ENCODE measurements around the gene CLEC14A.

CLEC14A gene, protein sequence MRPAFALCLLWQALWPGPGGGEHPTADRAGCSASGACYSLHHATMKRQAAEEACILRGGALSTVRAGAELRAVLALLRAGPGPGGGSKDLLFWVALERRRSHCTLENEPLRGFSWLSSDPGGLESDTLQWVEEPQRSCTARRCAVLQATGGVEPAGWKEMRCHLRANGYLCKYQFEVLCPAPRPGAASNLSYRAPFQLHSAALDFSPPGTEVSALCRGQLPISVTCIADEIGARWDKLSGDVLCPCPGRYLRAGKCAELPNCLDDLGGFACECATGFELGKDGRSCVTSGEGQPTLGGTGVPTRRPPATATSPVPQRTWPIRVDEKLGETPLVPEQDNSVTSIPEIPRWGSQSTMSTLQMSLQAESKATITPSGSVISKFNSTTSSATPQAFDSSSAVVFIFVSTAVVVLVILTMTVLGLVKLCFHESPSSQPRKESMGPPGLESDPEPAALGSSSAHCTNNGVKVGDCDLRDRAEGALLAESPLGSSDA

GRCh38 chr14:38255673-38256532 is at the start of gene CLEC14A:
Gene CLEC14A (minus strand): TSS chr14:38256093. CDS start chr14:38256022, 71 bp downstream.
- no peak for DNase-seq (ENCODE audit: low read depth)

DNA sequence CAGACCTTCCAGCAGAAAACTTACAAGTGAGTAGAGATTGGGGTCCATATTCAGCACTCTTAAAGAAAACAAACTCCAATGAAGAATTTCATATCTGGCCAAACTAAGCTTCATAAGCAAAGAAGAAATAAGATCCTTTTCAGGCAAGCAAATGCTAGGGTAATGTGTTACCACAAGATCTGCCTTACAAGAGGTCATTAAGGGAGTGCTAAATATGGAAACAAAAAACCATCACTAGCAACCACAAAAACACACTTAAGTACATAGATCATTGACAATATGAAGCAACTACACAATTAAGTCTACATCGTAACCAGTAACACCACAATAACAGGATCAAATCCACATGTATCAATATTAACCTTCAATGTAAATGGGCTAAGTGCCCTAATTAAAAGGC is 47.1 kb upstream of the CLEC14A start:
- no peak for DNase-seq (ENCODE audit: low read depth)

DNA sequence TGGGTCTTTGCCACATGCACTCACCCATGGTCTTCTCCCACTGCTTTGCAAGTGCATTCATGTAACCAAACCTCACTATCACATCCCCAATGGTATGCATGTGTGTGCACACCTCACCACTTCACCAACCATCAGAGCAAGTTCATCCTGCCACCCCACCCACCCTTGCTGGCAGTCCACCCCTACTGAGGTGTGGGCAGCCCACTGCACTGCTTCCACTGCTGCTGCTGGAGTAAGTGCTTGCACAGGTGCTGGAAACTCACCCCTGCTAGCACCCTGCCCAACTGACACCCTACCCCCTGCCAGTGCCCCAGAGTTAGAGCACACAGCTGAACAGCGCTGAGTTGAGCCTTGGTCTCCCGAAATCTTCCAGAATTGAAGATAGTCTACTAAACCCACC is 46.1 kb upstream of the CLEC14A start:
- DNase-seq (ENCODE audit: low read depth), result no peak

DNA sequence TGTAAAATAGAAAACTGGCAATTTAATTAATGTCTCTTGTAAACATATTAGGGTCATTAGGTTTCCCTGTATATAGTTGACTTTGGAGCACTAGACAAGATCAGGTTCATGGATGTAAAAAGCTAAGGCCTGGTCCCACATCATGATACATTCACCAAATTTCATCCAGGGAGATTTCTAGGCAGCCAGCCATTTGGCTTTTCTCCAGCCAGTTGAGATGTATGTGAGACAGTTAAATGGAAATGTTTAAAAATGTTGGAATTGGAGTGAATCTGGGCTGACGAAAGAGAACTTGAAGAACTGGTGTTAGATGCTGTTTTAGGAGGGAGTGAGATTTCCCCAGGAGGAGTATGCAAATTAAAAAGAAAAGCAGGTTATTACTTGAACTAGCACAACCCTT is 41.8 kb upstream of the CLEC14A start:
- no peak for DNase-seq (ENCODE audit: low read depth)

- no peak for DNase-seq (ENCODE audit: low read depth)
Observed at GRCh38 chr14:38291681-38292467, 36.0 kb upstream of the CLEC14A start.

DNA sequence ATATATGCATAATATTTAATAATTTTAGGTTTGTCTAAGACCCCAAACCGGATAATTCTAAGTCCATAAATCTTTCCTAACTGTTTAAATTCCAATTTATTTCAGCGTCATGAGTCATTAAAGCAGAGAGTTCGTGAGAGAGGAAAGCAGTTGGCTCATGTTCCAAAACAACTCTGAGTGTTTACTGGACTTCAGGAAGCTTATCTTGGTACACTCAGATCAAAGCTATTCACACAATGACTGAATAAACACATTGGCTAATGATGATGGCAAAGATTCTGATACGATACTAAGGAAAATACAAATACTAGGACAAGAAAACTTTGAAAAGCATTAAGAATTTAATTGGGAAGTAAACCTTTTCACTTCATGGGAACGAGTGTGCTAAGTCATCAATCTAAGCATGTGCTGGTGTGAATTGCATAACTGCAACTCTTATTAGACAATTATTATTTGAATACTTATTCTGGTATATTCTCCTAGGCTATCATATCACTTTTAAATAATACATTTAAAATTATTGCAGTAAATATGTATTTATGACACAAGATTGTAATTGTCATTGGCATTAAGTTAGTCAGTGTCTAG is 34.8 kb upstream of the CLEC14A start:
- DNase-seq (ENCODE audit: low read depth), result no peak

DNA sequence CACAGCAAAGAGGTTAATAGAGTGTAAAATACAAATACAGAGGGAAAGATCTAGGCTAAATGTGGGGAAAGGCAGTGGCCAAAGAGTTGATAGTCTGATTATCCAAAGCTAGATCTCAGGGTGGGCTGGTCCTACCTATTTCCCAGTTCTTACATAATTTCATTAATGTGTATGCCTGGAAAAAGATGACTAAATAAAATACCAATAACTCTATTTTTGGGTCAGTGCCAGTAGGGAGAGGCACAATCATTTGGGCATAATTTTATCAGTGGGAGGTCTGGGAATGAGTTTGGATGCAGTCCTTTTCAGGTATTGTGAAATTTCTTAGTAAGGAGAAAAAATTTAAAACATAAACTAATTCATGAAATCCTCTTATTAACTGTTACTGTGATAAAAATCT is 30.6 kb upstream of the CLEC14A start:
- DNase-seq (ENCODE audit: low read depth), result no peak

GRCh38 chr14:38285962-38286361 is 30.1 kb upstream of the CLEC14A start:
- no peak for DNase-seq (ENCODE audit: low read depth)

- no peak for DNase-seq (ENCODE audit: low read depth)
Observed at GRCh38 chr14:38282936-38283335, 27.0 kb upstream of the CLEC14A start.

GRCh38 chr14:38280081-38280480 is 24.2 kb upstream of the CLEC14A start:
- DNase-seq (ENCODE audit: low read depth), result no peak

GRCh38 chr14:38279572-38279971 is 23.7 kb upstream of the CLEC14A start:
- DNase-seq (ENCODE audit: low read depth), result no peak

- no peak for DNase-seq (ENCODE audit: low read depth)
Observed at GRCh38 chr14:38278035-38278434, 22.1 kb upstream of the CLEC14A start.

DNA sequence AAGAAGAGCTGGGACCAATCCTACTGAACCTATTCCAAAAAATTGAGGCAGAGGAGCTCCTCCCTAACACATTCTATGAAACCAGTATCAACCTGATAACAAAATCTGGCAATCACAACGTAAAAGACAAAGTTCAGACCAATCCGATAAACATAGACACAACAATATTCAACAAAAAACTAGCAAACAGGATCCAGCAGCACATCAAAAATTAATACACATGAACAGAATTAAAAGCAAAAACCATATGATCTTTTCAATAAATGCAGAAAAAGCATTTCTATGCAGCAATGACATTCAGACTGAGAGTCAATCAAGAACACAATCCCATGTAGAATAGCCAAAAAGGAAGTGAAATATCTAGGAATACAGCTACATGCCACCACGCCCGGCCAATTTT is 7.0 kb upstream of the CLEC14A start:
- DNase-seq (ENCODE audit: low read depth), result no peak

GRCh38 chr14:38261620-38262019 is 5.7 kb upstream of the CLEC14A start:
- DNase-seq (ENCODE audit: low read depth), result no peak

- DNase-seq (ENCODE audit: low read depth), result no peak
Observed at GRCh38 chr14:38257507-38257906, 1.6 kb upstream of the CLEC14A start.

DNA sequence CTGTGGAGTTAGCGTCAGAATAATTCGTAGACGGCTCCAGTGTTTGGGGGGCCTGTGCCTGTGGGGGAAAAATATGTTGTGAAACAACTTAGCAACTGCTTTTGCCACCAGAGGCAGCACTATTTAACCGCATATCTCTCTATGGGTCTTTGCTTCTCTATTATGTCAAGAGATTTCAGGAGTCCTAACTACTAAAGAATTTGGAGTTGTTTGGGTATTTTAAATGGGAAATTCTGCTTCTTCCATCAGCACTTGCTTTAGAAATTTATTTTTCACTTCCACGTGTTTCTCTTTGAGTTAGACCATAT is 594 bp upstream of the CLEC14A start:
- no peak for DNase-seq (ENCODE audit: low read depth)

- DNase-seq (ENCODE audit: low read depth), result no peak
Observed at GRCh38 chr14:38255408-38255672, 553 bp downstream of the CLEC14A start.

DNA sequence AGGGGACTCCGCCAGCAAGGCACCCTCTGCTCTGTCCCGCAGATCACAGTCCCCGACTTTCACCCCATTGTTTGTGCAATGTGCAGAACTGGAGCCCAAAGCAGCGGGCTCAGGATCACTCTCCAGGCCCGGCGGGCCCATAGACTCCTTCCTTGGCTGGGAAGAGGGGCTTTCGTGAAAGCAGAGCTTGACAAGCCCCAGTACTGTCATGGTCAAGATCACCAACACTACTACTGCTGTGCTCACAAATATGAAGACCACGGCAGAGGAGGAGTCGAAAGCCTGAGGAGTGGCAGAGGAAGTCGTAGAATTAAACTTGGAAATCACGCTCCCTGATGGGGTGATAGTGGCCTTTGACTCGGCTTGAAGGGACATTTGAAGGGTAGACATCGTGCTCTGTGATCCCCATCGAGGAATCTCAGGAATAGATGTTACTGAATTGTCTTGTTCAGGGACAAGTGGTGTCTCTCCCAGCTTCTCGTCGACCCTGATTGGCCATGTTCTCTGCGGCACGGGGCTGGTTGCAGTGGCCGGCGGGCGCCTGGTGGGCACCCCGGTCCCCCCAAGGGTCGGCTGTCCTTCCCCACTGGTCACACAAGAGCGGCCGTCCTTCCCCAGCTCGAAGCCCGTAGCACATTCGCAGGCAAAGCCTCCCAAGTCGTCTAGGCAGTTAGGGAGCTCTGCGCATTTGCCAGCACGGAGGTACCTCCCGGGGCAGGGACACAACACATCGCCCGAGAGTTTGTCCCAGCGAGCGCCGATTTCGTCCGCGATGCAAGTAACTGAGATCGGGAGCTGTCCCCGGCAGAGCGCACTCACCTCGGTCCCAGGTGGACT is 1.1 kb downstream of the CLEC14A start:
- DNase-seq (ENCODE audit: low read depth), result no peak

DNA sequence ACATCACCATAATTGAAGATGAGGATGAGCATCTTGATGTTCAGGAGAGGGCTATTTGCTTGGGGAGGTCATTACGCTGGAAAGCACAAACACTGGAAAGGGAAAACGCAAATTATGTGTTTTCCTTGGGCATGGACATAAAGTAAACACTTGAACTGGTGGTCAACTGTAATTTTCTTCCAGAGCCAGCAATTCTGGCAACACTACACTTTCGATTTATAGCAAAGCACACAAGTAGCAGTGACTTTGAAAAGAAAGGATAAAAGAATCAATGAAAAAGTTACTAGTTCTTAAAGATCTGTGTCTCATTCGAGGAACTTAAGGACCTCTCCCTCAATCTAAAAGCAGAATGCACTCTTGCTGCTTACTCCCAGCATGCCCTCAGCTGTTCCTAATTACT is 2.2 kb downstream of the CLEC14A start:
- DNase-seq (ENCODE audit: low read depth), result no peak

DNA sequence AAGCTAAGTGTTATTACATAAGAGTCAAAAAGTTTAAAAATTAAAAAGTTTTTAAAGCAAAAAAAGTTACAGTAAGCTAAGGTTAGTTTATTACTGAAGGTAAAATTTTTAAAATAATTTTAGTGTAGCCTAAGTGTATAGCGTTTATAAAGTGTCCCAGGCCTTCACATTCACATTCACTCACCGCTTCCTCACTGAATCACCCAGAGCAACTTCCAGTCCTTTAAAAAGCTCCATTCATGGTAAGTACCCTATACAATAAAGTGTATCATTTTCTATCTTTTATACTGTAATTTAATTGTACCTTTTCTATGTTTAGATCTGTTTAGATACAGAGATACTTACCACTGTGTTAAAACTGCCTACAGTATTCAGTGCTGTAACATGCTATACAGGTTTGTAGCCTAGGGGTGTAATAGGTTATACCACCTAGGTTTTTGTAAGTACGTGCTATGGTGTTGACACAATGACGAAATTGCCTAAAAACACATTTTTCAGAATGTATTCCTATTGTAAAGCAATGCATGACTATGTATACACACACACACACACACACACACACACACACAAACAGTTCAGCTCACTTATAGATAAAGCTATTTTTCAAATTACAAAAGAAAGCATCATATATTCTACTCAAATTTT is 3.7 kb downstream of the CLEC14A start:
- DNase-seq (ENCODE audit: low read depth), result no peak

DNA sequence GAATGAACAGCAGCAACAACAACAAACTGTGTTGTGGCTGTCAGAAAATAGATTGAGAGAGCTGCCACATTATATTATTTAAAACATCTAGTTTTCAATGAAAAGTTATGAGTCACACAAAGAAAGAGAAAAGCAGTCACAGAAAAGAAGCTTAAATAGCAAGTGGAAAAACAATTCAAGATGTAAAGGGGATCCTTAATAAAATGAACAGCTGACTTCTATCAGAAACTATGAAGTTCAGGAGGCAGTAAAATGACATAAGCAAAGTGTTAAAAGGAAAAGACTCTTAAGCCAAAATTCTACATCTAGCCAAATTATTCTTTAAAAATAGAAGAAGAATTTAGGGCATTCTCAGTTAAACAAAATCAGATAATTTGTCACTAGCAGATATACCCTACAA is 5.6 kb downstream of the CLEC14A start:
- DNase-seq (ENCODE audit: low read depth), result no peak
